Calu3 (cell line): ENCODE measurements around the gene SHISA8. TPM values are rescaled to one million over a fixed set of nuclear protein-coding genes. Genes with fewer than 3 reads are reported as not detected.

Source experiments
- BruUV-seq: library from RNA; stranded (reverse); fragments of 400-500 nt; replicated peaks from 2 replicates; lab custom pipeline; 2021; lab: Mats Ljungman, UMichigan
- CTCF ChIA-PET: fragments of 300-600 bp; sonication (Branson Sonifier 250); formaldehyde crosslinking; loops from one replicate; lab custom pipeline; 2022; ENCODE audit warnings: antibody characterized with exemption; lab: Charles Lee
- DNase-seq: peaks from one replicate; pipeline ENCODE4 v3.0.0; 2022
- H3K27ac Mint-ChIP-seq: one replicate; pipeline ENCODE4 v1.8.0; 2022; ENCODE audit warnings: mixed read lengths; ENCODE audit not compliant: unreplicated experiment
- H3K27me3 Mint-ChIP-seq: one replicate; pipeline ENCODE4 v1.8.0; 2022; ENCODE audit warnings: mixed read lengths; ENCODE audit not compliant: unreplicated experiment
- H3K36me3 Mint-ChIP-seq: one replicate; pipeline ENCODE4 v1.8.0; 2022; ENCODE audit warnings: mild to moderate bottlenecking, moderate library complexity, mixed read lengths; ENCODE audit not compliant: insufficient read depth, unreplicated experiment
- H3K4me1 Mint-ChIP-seq: one replicate; pipeline ENCODE4 v1.8.0; 2022; ENCODE audit warnings: mild to moderate bottlenecking, low read depth, mixed read lengths; ENCODE audit not compliant: unreplicated experiment
- H3K4me3 Mint-ChIP-seq: one replicate; pipeline ENCODE4 v1.8.0; 2022; ENCODE audit warnings: mild to moderate bottlenecking, low read depth, moderate library complexity, mixed read lengths; ENCODE audit not compliant: unreplicated experiment
- H3K9me3 Mint-ChIP-seq: one replicate; pipeline ENCODE4 v1.8.0; 2022; ENCODE audit warnings: low read depth, mixed read lengths; ENCODE audit not compliant: unreplicated experiment
- CTCF ChIP-seq: fragments of 200-600 bp; IDR thresholded peaks from one replicate; pipeline ENCODE4 v1.8.0; 2022; ENCODE audit warnings: antibody characterized with exemption; ENCODE audit not compliant: unreplicated experiment
- intact Hi-C: fragments of 100-400 bp; cut with micrococcal nuclease; formaldehyde crosslinking; loops from one replicate; pipeline ENCODE4 v1.10.0; 2022; ENCODE audit not compliant: unreplicated experiment
- total RNA-seq: library from RNA; stranded (reverse); gene quantifications from 2 replicates; pipeline ENCODE4 v1.2.3, GENCODE V29; 2022

The SHISA8 gene
- total RNA-seq, 1 experiment from 2014 or later = not detected

GRCh38 chr22:41940832-41941765 is 26.2 kb upstream of the SHISA8 start:
- DNase-seq = peak; percentile 88
- Mint-ChIP-seq H3K4me1 (peaks cover 57% of the 10 kb centered on the region), H3K27ac (peak overlapping the region; percentile 96)

GRCh38 chr22:41939981-41940831 is 25.3 kb upstream of the SHISA8 start:
- Mint-ChIP-seq H3K36me3 (peaks cover 70% of the 10 kb centered on the region), H3K9me3 (no peaks in the 10 kb centered on the region), H3K27ac (peak overlapping the region; percentile 96), H3K4me1 (peaks cover 48% of the 10 kb centered on the region), H3K4me3 (peak overlapping the region; percentile 4), H3K27me3 (no peaks in the 10 kb centered on the region)
- intact Hi-C loops = no loop called here
- BruUV-seq = no TSS peak
- CTCF ChIA-PET = interaction anchor here (0.6 to 2.5 kb wide), 9 partner anchors 15 to 1452 kb away, joined by 3 to 25 read pairs (median 5); partner anchors contain the start of gene CCDC134
- TF ChIP-seq CTCF = no peak
- peak; percentile 52 for DNase-seq

More at GRCh38 chr22:41940832-41941765, 26.2 kb upstream of the SHISA8 start:
- BruUV-seq = no TSS peak
- TF ChIP-seq CTCF = peak; percentile 78
- H3K36me3 Mint-ChIP-seq = peaks cover 74% of the 10 kb centered on the region
- intact Hi-C loops = loop anchor here (1.0 kb wide), 3 partner anchors 119 to 244 kb away; no protein-coding TSS in a partner anchor
- CTCF ChIA-PET = interaction anchor here (0.5 to 2.5 kb wide), 16 partner anchors 14 to 360 kb away, joined by 3 to 25 read pairs (median 4); partner anchors contain the start of gene CCDC134
- no peaks in the 10 kb centered on the region for H3K9me3 Mint-ChIP-seq
- H3K4me3 Mint-ChIP-seq = peak overlapping the region; percentile 4
- no peaks in the 10 kb centered on the region for H3K27me3 Mint-ChIP-seq

- intact Hi-C loops = no loop called here
- Mint-ChIP-seq H3K4me1 (peaks cover 27% of the 10 kb centered on the region), H3K27me3 (no peaks in the 10 kb centered on the region), H3K36me3 (peaks cover 54% of the 10 kb centered on the region), H3K27ac (no peak overlapping the region), H3K4me3 (no peak overlapping the region), H3K9me3 (no peaks in the 10 kb centered on the region)
- TF ChIP-seq CTCF = no peak
- no peak for DNase-seq
- CTCF ChIA-PET = no interaction called here
- BruUV-seq = no TSS peak
These were observed 22.0 kb upstream of the SHISA8 start for GRCh38 chr22:41936894-41937169.

- H3K9me3 Mint-ChIP-seq = no peaks in the 10 kb centered on the region
- intact Hi-C loops = no loop called here
- no peaks in the 10 kb centered on the region for H3K27me3 Mint-ChIP-seq
- no peak for TF ChIP-seq CTCF
- BruUV-seq = no TSS peak
- no peak overlapping the region for H3K27ac Mint-ChIP-seq
- CTCF ChIA-PET = interaction anchor here (0.7 kb wide), 1 partner anchor 36 kb away, joined by 3 read pairs; no protein-coding TSS in a partner anchor
- peaks cover 41% of the 10 kb centered on the region for H3K36me3 Mint-ChIP-seq
- DNase-seq = no peak
- no peak overlapping the region for H3K4me3 Mint-ChIP-seq
- H3K4me1 Mint-ChIP-seq = peaks cover 14% of the 10 kb centered on the region
These were observed 20.6 kb upstream of the SHISA8 start for GRCh38 chr22:41935509-41935908.
